Measurements from ENCODE around the gene CELSR1.

CELSR1 gene

GRCh38 chr22:46352276-46352675, 185.1 kb downstream of the CELSR1 start:
- Histone ChIP-seq H3K4me1 (ENCODE audit: low read depth, poor library complexity, severe bottlenecking) (no peaks in the 10 kb centered on the region), H2AFZ (ENCODE audit: low read depth) (no peak overlapping the region), H4K20me1 (ENCODE audit: insufficient read depth) (no peaks in the 10 kb centered on the region), H3K36me3 (ENCODE audit: insufficient read depth) (no peaks in the 10 kb centered on the region), H3K4me3 (IDR thresholded peaks at IDR 0.05; ENCODE audit: insufficient read depth, low read depth, low read length) (no peak overlapping the region), H3K9ac (no peak overlapping the region), H3K27me3 (ENCODE audit: insufficient read depth, low read depth) (no peaks in the 10 kb centered on the region), H3K4me2 (no peak overlapping the region), H3K79me2 (ENCODE audit: insufficient read depth, low read depth) (no peaks in the 10 kb centered on the region), H3K27ac (no peak overlapping the region)
- TF ChIP-seq CTCF (conservative IDR thresholded peaks at IDR 0.05; ENCODE audit: low read depth, low read length): no peak

GRCh38 chr22:46351767-46352166, 185.7 kb downstream of the CELSR1 start:
- Histone ChIP-seq H3K27ac (no peak overlapping the region), H3K36me3 (ENCODE audit: insufficient read depth) (no peaks in the 10 kb centered on the region), H2AFZ (ENCODE audit: low read depth) (no peak overlapping the region), H3K27me3 (ENCODE audit: insufficient read depth, low read depth) (no peaks in the 10 kb centered on the region), H3K4me3 (IDR thresholded peaks at IDR 0.05; ENCODE audit: insufficient read depth, low read depth, low read length) (no peak overlapping the region), H3K79me2 (ENCODE audit: insufficient read depth, low read depth) (no peaks in the 10 kb centered on the region), H3K9ac (no peak overlapping the region), H3K4me1 (ENCODE audit: low read depth, poor library complexity, severe bottlenecking) (no peaks in the 10 kb centered on the region), H3K4me2 (no peak overlapping the region), H4K20me1 (ENCODE audit: insufficient read depth) (no peaks in the 10 kb centered on the region)
- TF ChIP-seq CTCF (conservative IDR thresholded peaks at IDR 0.05; ENCODE audit: low read depth, low read length): no peak

- Histone ChIP-seq H2AFZ (ENCODE audit: low read depth) (no peak overlapping the region), H3K36me3 (ENCODE audit: insufficient read depth) (no peaks in the 10 kb centered on the region)
Observed at GRCh38 chr22:46351131-46351735, 186.2 kb downstream of the CELSR1 start.

GRCh38 chr22:46350646-46351045, 186.8 kb downstream of the CELSR1 start:
- no peaks in the 10 kb centered on the region for H4K20me1 ChIP-seq (ENCODE audit: insufficient read depth)
- H3K9ac ChIP-seq: no peak overlapping the region
- H3K4me1 ChIP-seq (ENCODE audit: low read depth, poor library complexity, severe bottlenecking): no peaks in the 10 kb centered on the region
- no peaks in the 10 kb centered on the region for H3K79me2 ChIP-seq (ENCODE audit: insufficient read depth, low read depth)
- no peaks in the 10 kb centered on the region for H3K27me3 ChIP-seq (ENCODE audit: insufficient read depth, low read depth)
- no peak overlapping the region for H3K4me3 ChIP-seq (IDR thresholded peaks at IDR 0.05; ENCODE audit: insufficient read depth, low read depth, low read length)
- H3K36me3 ChIP-seq (ENCODE audit: insufficient read depth): no peaks in the 10 kb centered on the region
- H2AFZ ChIP-seq (ENCODE audit: low read depth): no peak overlapping the region
- H3K27ac ChIP-seq: no peak overlapping the region
- H3K4me2 ChIP-seq: no peak overlapping the region
- no peak for TF ChIP-seq CTCF (conservative IDR thresholded peaks at IDR 0.05; ENCODE audit: low read depth, low read length)

More at GRCh38 chr22:46351131-46351735, 186.2 kb downstream of the CELSR1 start:
- Histone ChIP-seq H3K27me3 (ENCODE audit: insufficient read depth, low read depth) (no peaks in the 10 kb centered on the region), H4K20me1 (ENCODE audit: insufficient read depth) (no peaks in the 10 kb centered on the region), H3K9ac (no peak overlapping the region), H3K4me2 (no peak overlapping the region), H3K27ac (no peak overlapping the region), H3K4me1 (ENCODE audit: low read depth, poor library complexity, severe bottlenecking) (no peaks in the 10 kb centered on the region), H3K4me3 (IDR thresholded peaks at IDR 0.05; ENCODE audit: insufficient read depth, low read depth, low read length) (no peak overlapping the region), H3K79me2 (ENCODE audit: insufficient read depth, low read depth) (no peaks in the 10 kb centered on the region)
- TF ChIP-seq CTCF (conservative IDR thresholded peaks at IDR 0.05; ENCODE audit: low read depth, low read length): no peak
